AML-193 (cell line): ENCODE results near the gene PPP6C.
A peak's percentile ranks its signal among the peaks of the same experiment; 100 is the strongest.
"Not testable (repeated sequence)": the region's sequence is repeated elsewhere in the genome, so short reads cannot be mapped to it uniquely, and the experiment has no call there.

ENCODE experiments used
- DNase-seq, 2 experiments: peaks; one replicate each; lab custom pipeline; 2025; lab: John Stamatoyannopoulos, UW

PPP6C gene

GRCh38 chr9:125189361-125190289, at the start of gene PPP6C:
Gene PPP6C, minus strand, starts transcription at chr9:125189803. Its CDS starts 85 bp downstream, at chr9:125189718.
- DNase-seq: peak; percentile 92 to 93

- no peak for DNase-seq
Observed at GRCh38 chr9:125238915-125239446, 49.4 kb upstream of the PPP6C start.

- no peak for DNase-seq
Observed at GRCh38 chr9:125238127-125238914, 48.7 kb upstream of the PPP6C start.

- DNase-seq: peak; percentile 6 to 15
Observed at GRCh38 chr9:125236520-125237159, 47.0 kb upstream of the PPP6C start.

- DNase-seq: no peak
Observed at GRCh38 chr9:125235804-125236519, 46.4 kb upstream of the PPP6C start.

- DNase-seq: not testable (repeated sequence)
Observed at GRCh38 chr9:125234099-125234498, 44.5 kb upstream of the PPP6C start.

- no peak for DNase-seq
Observed at GRCh38 chr9:125233678-125234077, 44.1 kb upstream of the PPP6C start.

- no peak for DNase-seq
Observed at GRCh38 chr9:125227761-125228160, 38.2 kb upstream of the PPP6C start.

- not testable (repeated sequence) for DNase-seq
Observed at GRCh38 chr9:125224858-125225257, 35.3 kb upstream of the PPP6C start.

GRCh38 chr9:125218621-125219020, 29.0 kb upstream of the PPP6C start:
- no peak for DNase-seq

GRCh38 chr9:125214186-125214585, 24.6 kb upstream of the PPP6C start:
- DNase-seq: no peak

- DNase-seq: no peak
Observed at GRCh38 chr9:125204477-125204876, 14.9 kb upstream of the PPP6C start.

- no peak for DNase-seq
Observed at GRCh38 chr9:125202846-125203618, 13.4 kb upstream of the PPP6C start.

- peak; percentile 88 to 89 for DNase-seq
Observed at GRCh38 chr9:125200216-125201047, 10.8 kb upstream of the PPP6C start, which contains the start of gene RABEPK. Gene RABEPK, plus strand, starts transcription at chr9:125200542. Its CDS starts 2,472 bp downstream, at chr9:125203014.

- DNase-seq: not testable (repeated sequence)
Observed at GRCh38 chr9:125195591-125195990, 6.0 kb upstream of the PPP6C start.

GRCh38 chr9:125194466-125194865, 4.9 kb upstream of the PPP6C start:
- DNase-seq: peak; percentile 25 to 28

- DNase-seq: no peak
Observed at GRCh38 chr9:125190361-125190801, 778 bp upstream of the PPP6C start.

GRCh38 chr9:125189011-125189360, 617 bp downstream of the PPP6C start:
- DNase-seq: no peak

- DNase-seq: no peak
Observed at GRCh38 chr9:125183561-125183960, 6.0 kb downstream of the PPP6C start.

- DNase-seq: no peak
Observed at GRCh38 chr9:125183054-125183453, 6.5 kb downstream of the PPP6C start.
